ENCODE measurements around the gene LCLAT1. TPM values are rescaled to one million over a fixed set of nuclear protein-coding genes. Genes with fewer than 3 reads are reported as not detected.
"Not testable (repeated sequence)": the region's sequence is repeated elsewhere in the genome, so short reads cannot be mapped to it uniquely, and the experiment has no call there.

The LCLAT1 gene
- total RNA-seq, 1 donor from 2014 or later: 8.2 TPM

GRCh38 chr2:30559544-30560275 lies 112.7 kb downstream of the LCLAT1 start:
- intact Hi-C loops (cut with DNase I): no loop called here
- DNase-seq (ENCODE audit: low spot score): no peak
- no peak for ATAC-seq

- DNase-seq (ENCODE audit: low spot score) (no peak), ATAC-seq (no peak)
- intact Hi-C loops (cut with DNase I): no loop called here
Observed at GRCh38 chr2:30561349-30561748, 114.3 kb downstream of the LCLAT1 start.

- intact Hi-C loops (cut with DNase I): no loop called here
- no peak for DNase-seq (ENCODE audit: low spot score)
- ATAC-seq: peak; percentile 88
Observed at GRCh38 chr2:30565851-30566358, 118.9 kb downstream of the LCLAT1 start.

- DNase-seq (ENCODE audit: low spot score): no peak
- intact Hi-C loops (cut with DNase I): no loop called here
Observed at GRCh38 chr2:30566631-30567030, 119.6 kb downstream of the LCLAT1 start.

GRCh38 chr2:30567317-30567716 lies 120.3 kb downstream of the LCLAT1 start:
- DNase-seq (ENCODE audit: low spot score) (no peak), ATAC-seq (no peak)
- intact Hi-C loops (cut with DNase I): no loop called here

More at GRCh38 chr2:30566631-30567030, 119.6 kb downstream of the LCLAT1 start:
- ATAC-seq: peak; percentile 91

- ATAC-seq (no peak), DNase-seq (ENCODE audit: low spot score) (no peak)
- intact Hi-C loops (cut with DNase I): no loop called here
Observed at GRCh38 chr2:30569946-30570345, 122.9 kb downstream of the LCLAT1 start.

GRCh38 chr2:30577151-30577550 lies 130.1 kb downstream of the LCLAT1 start:
- intact Hi-C loops (cut with DNase I): no loop called here
- ATAC-seq (no peak), DNase-seq (ENCODE audit: low spot score) (no peak)

GRCh38 chr2:30580391-30580790 lies 133.3 kb downstream of the LCLAT1 start:
- intact Hi-C loops (cut with DNase I): no loop called here
- ATAC-seq: no peak
- no peak for DNase-seq (ENCODE audit: low spot score)

GRCh38 chr2:30582521-30582920 lies 135.5 kb downstream of the LCLAT1 start:
- ATAC-seq (no peak), DNase-seq (ENCODE audit: low spot score) (no peak)
- intact Hi-C loops (cut with DNase I): no loop called here

- DNase-seq (ENCODE audit: low spot score) (no peak), ATAC-seq (no peak)
- intact Hi-C loops (cut with DNase I): no loop called here
Observed at GRCh38 chr2:30583204-30583749, 136.2 kb downstream of the LCLAT1 start.

GRCh38 chr2:30584116-30584515 lies 137.1 kb downstream of the LCLAT1 start:
- no peak for ATAC-seq
- no peak for DNase-seq (ENCODE audit: low spot score)
- intact Hi-C loops (cut with DNase I): no loop called here

GRCh38 chr2:30588994-30589393 lies 141.9 kb downstream of the LCLAT1 start:
- DNase-seq (ENCODE audit: low spot score): no peak
- no peak for ATAC-seq
- intact Hi-C loops (cut with DNase I): no loop called here

GRCh38 chr2:30590407-30590806 lies 143.4 kb downstream of the LCLAT1 start:
- no peak for DNase-seq (ENCODE audit: low spot score)

GRCh38 chr2:30591186-30591585 lies 144.1 kb downstream of the LCLAT1 start:
- ATAC-seq (no peak), DNase-seq (ENCODE audit: low spot score) (no peak)
- intact Hi-C loops (cut with DNase I): no loop called here

More at GRCh38 chr2:30590407-30590806, 143.4 kb downstream of the LCLAT1 start:
- no peak for ATAC-seq
- intact Hi-C loops (cut with DNase I): no loop called here

GRCh38 chr2:30601375-30601774 lies 154.3 kb downstream of the LCLAT1 start:
- intact Hi-C loops (cut with DNase I): no loop called here
- peak; percentile 76 for ATAC-seq
- no peak for DNase-seq (ENCODE audit: low spot score)

GRCh38 chr2:30605197-30605596 lies 158.2 kb downstream of the LCLAT1 start:
- intact Hi-C loops (cut with DNase I): no loop called here
- ATAC-seq (no peak), DNase-seq (ENCODE audit: low spot score) (no peak)

- intact Hi-C loops (cut with DNase I): no loop called here
- DNase-seq (ENCODE audit: low spot score): no peak
- ATAC-seq: no peak
Observed at GRCh38 chr2:30608643-30609042, 161.6 kb downstream of the LCLAT1 start.

GRCh38 chr2:30611583-30611982 lies 164.5 kb downstream of the LCLAT1 start:
- no peak for DNase-seq (ENCODE audit: low spot score)
- intact Hi-C loops (cut with DNase I): no loop called here
- ATAC-seq: peak; percentile 34

GRCh38 chr2:30612371-30612770 lies 165.3 kb downstream of the LCLAT1 start:
- no peak for ATAC-seq

GRCh38 chr2:30613001-30613400 lies 166.0 kb downstream of the LCLAT1 start:
- intact Hi-C loops (cut with DNase I): no loop called here
- DNase-seq (ENCODE audit: low spot score): no peak

More at GRCh38 chr2:30612371-30612770, 165.3 kb downstream of the LCLAT1 start:
- intact Hi-C loops (cut with DNase I): no loop called here
- no peak for DNase-seq (ENCODE audit: low spot score)

GRCh38 chr2:30614227-30614626 lies 167.2 kb downstream of the LCLAT1 start:
- intact Hi-C loops (cut with DNase I); ATAC-seq; DNase-seq (ENCODE audit: low spot score): not testable (repeated sequence)

More at GRCh38 chr2:30613001-30613400, 166.0 kb downstream of the LCLAT1 start:
- no peak for ATAC-seq
